HepG2 (cell line): Measurements from ENCODE around the gene SSBP2. TPM values are rescaled to one million over a fixed set of nuclear protein-coding genes. Genes with fewer than 3 reads are reported as not detected.

Source experiments
- ATAC-seq: fragments of 200-7000 bp; cut with Tn5 transposase; 3 replicates; pipeline ENCODE4 v1.9.1; 2020; ENCODE audit warnings: mild to moderate bottlenecking, moderate library complexity
- BruUV-seq: library from RNA; stranded (reverse); fragments of 400-500 nt; replicated peaks from 2 replicates; lab custom pipeline; 2021; lab: Mats Ljungman, UMichigan
- CTCF ChIA-PET: fragments of 300-600 bp; formaldehyde crosslinking; extraction: SDS; loops from one replicate; lab custom pipeline; 2021; ENCODE audit warnings: low total read pairs, inconsistent platforms, low intra/inter-chr PET ratio; lab: Yijun Ruan, JAX
- POLR2A ChIA-PET: fragments of 350-600 bp; sonication (Branson Sonifier 250); formaldehyde crosslinking; loops from one replicate; lab custom pipeline; 2020; ENCODE audit warnings: antibody characterized with exemption, inconsistent platforms; lab: Yijun Ruan, JAX
- DNase-seq: peaks from one replicate; pipeline ENCODE4 v3.0.0-alpha.2; 2015; ENCODE audit warnings: low spot score
- FAIRE-seq: peaks from 3 replicates; lab custom pipeline; 2011; peaks lifted over from hg19 to GRCh38; lab: Jason Lieb, UNC
- H2AFZ ChIP-seq: one replicate; pipeline ENCODE4 v1.6.1; 2011; ENCODE audit warnings: low read length, inconsistent platforms
- H3K27ac ChIP-seq: fragments of 300-600 bp; 3 replicates; pipeline ENCODE4 v1.8.0; 2011; ENCODE audit warnings: mixed run types, mild to moderate bottlenecking, mixed read lengths, low read length, inconsistent platforms; ENCODE audit not compliant: insufficient read depth; ENCODE audit errors: extremely low read length
- H3K27me3 ChIP-seq, 2 experiments: fragments of 200-600 bp in 1 of 2; 2 replicates in 1 of 2; 3 replicates in 1 of 2; pipeline versions ENCODE4 v1.6.0 to v1.8.0; 2011; ENCODE audit warnings: low read length in 2 of 2, mild to moderate bottlenecking in 2 of 2, moderate library complexity in 2 of 2, inconsistent platforms in 1 of 2; ENCODE audit not compliant: insufficient read depth in 2 of 2, control insufficient read depth in 1 of 2
- H3K36me3 ChIP-seq, 2 experiments: fragments of 200-600 bp in 1 of 2; replicated peaks in 1 of 2; 2 replicates in 1 of 2; 3 replicates in 1 of 2; pipeline versions ENCODE4 v1.5.1 to v1.8.0; 2011; ENCODE audit warnings: low read length in 2 of 2, inconsistent platforms in 1 of 2; ENCODE audit not compliant: insufficient read depth in 2 of 2, control insufficient read depth in 1 of 2
- H3K4me1 ChIP-seq: 2 replicates; pipeline ENCODE4 v1.5.1; 2012; ENCODE audit warnings: low read length, inconsistent platforms; ENCODE audit not compliant: insufficient read depth
- H3K4me2 ChIP-seq: 2 replicates; pipeline ENCODE4 v1.6.0; 2011; ENCODE audit warnings: low read depth, low read length, inconsistent platforms
- H3K4me3 ChIP-seq, 3 experiments: fragments of 200-600 bp in 1 of 3; sonication (generic), shearing (Covaris generic) in 1 of 3; replicated peaks in 1 of 3; 2 replicates each; pipeline ENCODE4 v1.5.1; 2011 to 2016; ENCODE audit warnings: low read length in 3 of 3, inconsistent platforms in 2 of 3, low read depth in 2 of 3, mild to moderate bottlenecking in 2 of 3, control low read depth in 1 of 3, mixed read lengths in 1 of 3; ENCODE audit not compliant: insufficient read depth in 1 of 3
- H3K79me2 ChIP-seq: one replicate; pipeline ENCODE4 v1.6.1; 2011; ENCODE audit warnings: low read length, inconsistent platforms; ENCODE audit not compliant: insufficient read depth
- H3K9ac ChIP-seq: 2 replicates; pipeline ENCODE4 v1.6.0; 2011; ENCODE audit warnings: mild to moderate bottlenecking, low read depth, low read length, inconsistent platforms; ENCODE audit not compliant: insufficient read depth
- H3K9me3 ChIP-seq: 2 replicates; pipeline ENCODE4 v1.5.1; 2012; ENCODE audit warnings: mild to moderate bottlenecking, low read length
- H4K20me1 ChIP-seq: 2 replicates; pipeline ENCODE4 v1.6.0; 2011; ENCODE audit warnings: inconsistent platforms, mild to moderate bottlenecking, low read length, moderate library complexity; ENCODE audit not compliant: insufficient read depth
- BATF2 ChIP-seq: sonication (generic); formaldehyde crosslinking; IDR thresholded peaks from 2 replicates; pipeline ENCODE4 v1.8.0; 2022; ENCODE audit warnings: mild to moderate bottlenecking, missing genetic modification reagents, moderate library complexity
- DMAP1 ChIP-seq: IDR thresholded peaks from 2 replicates; pipeline ENCODE4 v1.6.1; 2016
- GATAD1 ChIP-seq: IDR thresholded peaks from 2 replicates; pipeline ENCODE4 v1.6.1; 2016; ENCODE audit warnings: missing genetic modification reagents, missing compliant biosample characterization
- IKZF4 ChIP-seq: sonication (generic); formaldehyde crosslinking; IDR thresholded peaks from 2 replicates; pipeline ENCODE4 v1.5.1; 2020; ENCODE audit warnings: borderline replicate concordance, mild to moderate bottlenecking, low read depth, missing genetic modification reagents; ENCODE audit errors: not compliant biosample characterization
- IKZF5 ChIP-seq: IDR thresholded peaks from 2 replicates; pipeline ENCODE4 v1.6.1; 2018; ENCODE audit warnings: missing genetic modification reagents, mild to moderate bottlenecking, missing compliant biosample characterization
- JUNB ChIP-seq: sonication (generic); formaldehyde crosslinking; IDR thresholded peaks from 2 replicates; pipeline ENCODE4 v1.8.0; 2022; ENCODE audit warnings: missing genetic modification reagents, mild to moderate bottlenecking, borderline replicate concordance
- KDM2A ChIP-seq: sonication (generic); formaldehyde crosslinking; IDR thresholded peaks from 2 replicates; pipeline ENCODE4 v1.4.0; 2020; ENCODE audit warnings: low read depth, missing genetic modification reagents, borderline replicate concordance
- MAFF ChIP-seq: IDR thresholded peaks from 2 replicates; pipeline ENCODE4 v1.6.1; 2011; ENCODE audit warnings: low read depth, low read length, improper control_type of control experiment
- MAFK ChIP-seq, 2 experiments: IDR thresholded peaks in 1 of 2; conservative IDR thresholded peaks in 1 of 2; 2 replicates each; pipeline ENCODE4 v1.6.1; 2011; ENCODE audit warnings: improper control_type of control experiment in 2 of 2, low read length in 2 of 2
- MEIS2 ChIP-seq: sonication (generic); formaldehyde crosslinking; IDR thresholded peaks from 2 replicates; pipeline ENCODE4 v1.9.0; 2021; ENCODE audit warnings: mild to moderate bottlenecking, missing genetic modification reagents
- NR2C2 ChIP-seq: sonication (generic); formaldehyde crosslinking; IDR thresholded peaks from 2 replicates; pipeline ENCODE4 v1.4.0; 2020; ENCODE audit warnings: missing genetic modification reagents, mild to moderate bottlenecking, moderate library complexity, borderline replicate concordance
- PBX3 ChIP-seq: sonication (generic); formaldehyde crosslinking; IDR thresholded peaks from 2 replicates; pipeline ENCODE4 v1.8.1; 2023; ENCODE audit warnings: missing genetic modification reagents, inconsistent platforms, borderline replicate concordance
- RAD51 ChIP-seq: fragments of 450-650 bp; IDR thresholded peaks from 2 replicates; pipeline ENCODE4 v1.6.1; 2016; ENCODE audit warnings: borderline replicate concordance
- ZFX ChIP-seq: sonication (generic); formaldehyde crosslinking; IDR thresholded peaks from 2 replicates; pipeline ENCODE4 v1.4.0; 2020; ENCODE audit warnings: mild to moderate bottlenecking, low read depth, missing genetic modification reagents, moderate library complexity
- ZFY ChIP-seq: sonication (generic); formaldehyde crosslinking; IDR thresholded peaks from 2 replicates; pipeline ENCODE4 v1.4.0; 2020; ENCODE audit warnings: missing genetic modification reagents
- ZKSCAN5 ChIP-seq: sonication (generic); formaldehyde crosslinking; IDR thresholded peaks from 2 replicates; pipeline ENCODE4 v1.5.1; 2020; ENCODE audit warnings: mild to moderate bottlenecking, missing genetic modification reagents
- ZNF331 ChIP-seq: sonication (generic); formaldehyde crosslinking; IDR thresholded peaks from 2 replicates; pipeline ENCODE4 v1.4.0; 2020; ENCODE audit warnings: missing genetic modification reagents
- ZNF644 ChIP-seq: IDR thresholded peaks from 2 replicates; pipeline ENCODE4 v1.6.1; 2016; ENCODE audit warnings: low read depth
- in situ Hi-C: cut with HindIII; loops from 2 replicates; pipeline ENCODE4 v1.10.0; 2017; ENCODE audit warnings: low pct_unique_long_range_greater_than_20kb; ENCODE audit not compliant: extremely low pct_ligation_motif_present
- intact Hi-C: fragments of 100-400 bp; cut with micrococcal nuclease; formaldehyde crosslinking; loops from one replicate; pipeline ENCODE4 v1.10.0; 2022; ENCODE audit not compliant: unreplicated experiment
- polyA plus RNA-seq, 8 experiments: library from polyadenylated mRNA; depleted of rRNA in 3 of 8; stranded (reverse) in 7 of 8; unstranded in 1 of 8; fragments of >200 nt; fragmentation: Illumina TruSeq in 4 of 8; extraction: Trizol in 4 of 8; gene quantifications; 2 replicates each; pipeline versions ENCODE4 v1.2.1 to v1.2.3, GENCODE V29; 2011 to 2016; ENCODE audit warnings: low read depth in 4 of 8, missing spikeins in 1 of 8, mixed read lengths in 1 of 8; ENCODE audit not compliant: insufficient read depth in 1 of 8
- total RNA-seq, 5 experiments: library from RNA; depleted of rRNA; stranded (reverse); fragments of >200 nt; fragmentation: Illumina TruSeq; extraction: Trizol; gene quantifications; 2 replicates each; pipeline ENCODE4 v1.2.3, GENCODE V29; 2016; ENCODE audit warnings: low read depth in 1 of 5

Gene SSBP2
- total and polyA plus RNA-seq, 2 of the 13 experiments (the other 11 are each of a cell fraction or from before 2014, with no cell fraction given): 0.16 TPM; not detected in 1

- TF ChIP-seq ZNF331 (CRISPR knock-in tag) (no peak), ZNF644 (no peak), JUNB (CRISPR knock-in tag) (peak; percentile 34; the same call in 1 of the 2 replicates), ZKSCAN5 (CRISPR knock-in tag) (no peak), ZFX (CRISPR knock-in tag) (0 out of 2 replicates have a peak, but pooled peaks have one; percentile 43), MEIS2 (CRISPR knock-in tag) (no peak), RAD51 (no peak), KDM2A (CRISPR knock-in tag) (no peak), ZFY (CRISPR knock-in tag) (peak; percentile 20; the same call in 1 of the 2 replicates), IKZF4 (CRISPR knock-in tag) (no peak), BATF2 (no peak), NR2C2 (CRISPR knock-in tag) (peak; percentile 40; the same call in 1 of the 2 replicates)
Measured at GRCh38 chr5:81371354-81371876, 379.5 kb downstream of the SSBP2 start (continued).

- Histone ChIP-seq H3K27me3 (no peaks in the 10 kb centered on the region), H3K36me3 (no peaks in the 10 kb centered on the region), H3K9me3 (no peaks in the 10 kb centered on the region), H3K4me1 (peaks cover 57% of the 10 kb centered on the region), H3K4me2 (peak overlapping the region; percentile 67), H3K9ac (no peak overlapping the region), H3K79me2 (no peaks in the 10 kb centered on the region), H3K4me3 (no peak overlapping the region), H4K20me1 (no peaks in the 10 kb centered on the region), H2AFZ (no peak overlapping the region), H3K27ac (peak overlapping the region; percentile 51)
- ATAC-seq (no peak), DNase-seq (no peak), FAIRE-seq (no peak)
- in situ Hi-C loops: no loop called here
- POLR2A ChIA-PET: interaction anchor here (0.6 to 2.5 kb wide), 5 partner anchors 8 to 69 kb away, joined by 3 to 11 read pairs (median 5); partner anchors contain the start of gene ZCCHC9
- BruUV-seq: no TSS peak
- CTCF ChIA-PET: no interaction called here
- intact Hi-C loops: loop anchor here (5.0 kb wide), 1 partner anchor 69 kb away; the partner anchor contains the start of gene ZCCHC9
- TF ChIP-seq GATAD1 (CRISPR knock-in tag) (no peak), MAFF (peak; percentile 81), IKZF4 (CRISPR knock-in tag) (no peak), DMAP1 (CRISPR knock-in tag) (0 out of 2 replicates have a peak, but pooled peaks have one; percentile 9), MAFK (conservative IDR thresholded peaks at IDR 0.05 in 1 of 2, IDR thresholded peaks at IDR 0.05 in 1 of 2; ENCODE audit: low read length in 2 of 2) (peak; percentile 78 to 86), PBX3 (CRISPR knock-in tag) (no peak), IKZF5 (CRISPR knock-in tag) (no peak)
Measured at GRCh38 chr5:81370912-81371311, 380.0 kb downstream of the SSBP2 start.
